Measurements from ENCODE around the gene MEX3B. TPM values are rescaled to one million over a fixed set of nuclear protein-coding genes. Genes with fewer than 3 reads are reported as not detected.

MEX3B gene
- total and polyA plus RNA-seq, 12 donors, result 0.22 to 1.6 (median 0.88) TPM

DNA sequence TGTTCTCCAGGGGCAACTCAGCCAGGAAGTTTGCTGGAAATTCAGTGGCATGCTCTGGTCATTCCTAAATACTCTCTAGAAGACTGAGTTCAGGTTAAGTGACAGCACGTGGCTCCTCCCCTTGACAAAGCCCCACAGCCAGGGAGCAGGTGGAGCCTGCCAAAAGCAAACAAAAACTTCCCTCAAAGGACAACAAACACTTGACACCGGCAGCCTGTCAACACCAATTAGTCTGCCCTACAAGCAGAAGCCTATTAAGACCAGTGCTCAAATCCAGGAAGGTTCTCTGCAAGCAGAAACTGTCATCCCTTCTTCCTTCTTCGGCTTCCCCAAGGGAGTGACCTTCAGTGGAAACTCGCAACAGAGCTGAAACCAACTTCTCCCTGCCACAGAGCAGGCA, 5.0 kb downstream of the MEX3B start:
- no peak overlapping the region for H3K4me3 ChIP-seq
- 52 to 61% (median 60%) methylated on average over 4 of the region's 4 CpGs for WGBS, 4 donors
- intact Hi-C loops (cut with DNase I), result no loop called here
- no peak overlapping the region for H3K27ac ChIP-seq
- H3K36me3 ChIP-seq (replicated peaks in 1 of 2), result no peaks in the 10 kb centered on the region
- peaks cover 3 to 14% of the 10 kb centered on the region in 2 donors for H3K4me1 ChIP-seq (replicated peaks in 1 of 2)
- no peak for DNase-seq
- H3K9me3 ChIP-seq (replicated peaks in 1 of 3), result no peaks in the 10 kb centered on the region
- H3K27me3 ChIP-seq, result no peaks in the 10 kb centered on the region
- no peak for TF ChIP-seq POLR2A (IDR thresholded peaks at IDR 0.05)

DNA sequence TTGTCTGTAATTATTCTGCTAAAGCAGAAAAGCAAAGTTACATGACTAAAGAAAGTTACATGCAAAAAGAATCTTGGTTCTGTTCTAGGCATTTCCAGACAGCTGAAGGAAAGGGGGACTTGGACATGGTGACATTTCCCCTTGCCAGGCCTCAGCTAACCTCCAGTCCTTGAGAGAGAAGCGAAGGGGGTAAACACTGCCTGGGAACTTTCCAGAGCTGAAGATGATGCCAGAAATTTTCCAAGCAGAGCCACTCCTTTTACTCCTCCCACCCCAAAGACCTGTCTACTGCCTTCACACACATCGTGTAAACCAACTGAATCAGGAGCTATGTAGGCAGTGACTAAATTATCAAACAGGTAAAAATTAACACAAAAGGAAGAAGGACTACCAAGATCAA, 5.4 kb downstream of the MEX3B start:
- intact Hi-C loops (cut with DNase I), result no loop called here
- no peak for DNase-seq

DNA sequence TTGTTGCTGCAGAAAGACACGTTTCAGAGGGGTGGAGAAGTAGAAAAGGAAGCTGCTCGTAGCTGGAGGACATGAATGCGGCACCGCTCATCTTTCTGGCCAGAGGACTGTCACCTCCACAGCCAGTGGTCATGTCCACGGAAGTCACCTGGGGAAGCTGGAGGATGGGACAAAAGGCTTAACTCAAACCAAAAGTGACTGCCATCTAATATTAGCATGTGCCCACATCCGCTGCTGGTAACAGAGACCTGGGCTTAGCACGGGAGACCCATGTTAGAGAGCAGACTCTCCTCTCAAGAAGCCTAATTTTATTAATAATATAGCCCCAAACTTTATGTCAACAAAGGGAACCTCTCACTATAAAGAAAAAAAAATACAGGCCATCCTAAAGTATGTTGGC, 5.9 kb downstream of the MEX3B start:
- H3K36me3 ChIP-seq (replicated peaks in 1 of 2), result no peaks in the 10 kb centered on the region
- no peak overlapping the region for H3K27ac ChIP-seq
- no peak for DNase-seq
- H3K4me1 ChIP-seq (replicated peaks in 1 of 2), result peaks cover 3 to 14% of the 10 kb centered on the region in 2 donors
- no peaks in the 10 kb centered on the region for H3K9me3 ChIP-seq (replicated peaks in 1 of 3)
- no peak overlapping the region for H3K4me3 ChIP-seq
- 86 to 90% (median 88%) methylated on average over 7 of the region's 7 CpGs for WGBS, 4 donors
- intact Hi-C loops (cut with DNase I), result no loop called here
- H3K27me3 ChIP-seq, result no peaks in the 10 kb centered on the region
- no peak for TF ChIP-seq POLR2A (IDR thresholded peaks at IDR 0.05)
- TF ChIP-seq, protein P1, sequence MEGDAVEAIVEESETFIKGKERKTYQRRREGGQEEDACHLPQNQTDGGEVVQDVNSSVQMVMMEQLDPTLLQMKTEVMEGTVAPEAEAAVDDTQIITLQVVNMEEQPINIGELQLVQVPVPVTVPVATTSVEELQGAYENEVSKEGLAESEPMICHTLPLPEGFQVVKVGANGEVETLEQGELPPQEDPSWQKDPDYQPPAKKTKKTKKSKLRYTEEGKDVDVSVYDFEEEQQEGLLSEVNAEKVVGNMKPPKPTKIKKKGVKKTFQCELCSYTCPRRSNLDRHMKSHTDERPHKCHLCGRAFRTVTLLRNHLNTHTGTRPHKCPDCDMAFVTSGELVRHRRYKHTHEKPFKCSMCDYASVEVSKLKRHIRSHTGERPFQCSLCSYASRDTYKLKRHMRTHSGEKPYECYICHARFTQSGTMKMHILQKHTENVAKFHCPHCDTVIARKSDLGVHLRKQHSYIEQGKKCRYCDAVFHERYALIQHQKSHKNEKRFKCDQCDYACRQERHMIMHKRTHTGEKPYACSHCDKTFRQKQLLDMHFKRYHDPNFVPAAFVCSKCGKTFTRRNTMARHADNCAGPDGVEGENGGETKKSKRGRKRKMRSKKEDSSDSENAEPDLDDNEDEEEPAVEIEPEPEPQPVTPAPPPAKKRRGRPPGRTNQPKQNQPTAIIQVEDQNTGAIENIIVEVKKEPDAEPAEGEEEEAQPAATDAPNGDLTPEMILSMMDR (IDR thresholded peaks at IDR 0.05), result no peak

More for the DNA sequence above, 5.4 kb downstream of the MEX3B start:
- 29 to 52% (median 48%) methylated on average over 2 of the region's 2 CpGs for WGBS, 4 donors
- Histone ChIP-seq H3K36me3 (replicated peaks in 1 of 2) (no peaks in the 10 kb centered on the region), H3K27ac (no peak overlapping the region), H3K4me1 (replicated peaks in 1 of 2) (peaks cover 3 to 14% of the 10 kb centered on the region in 2 donors), H3K9me3 (replicated peaks in 1 of 3) (no peaks in the 10 kb centered on the region), H3K27me3 (no peaks in the 10 kb centered on the region), H3K4me3 (no peak overlapping the region)
- no peak for TF ChIP-seq POLR2A (IDR thresholded peaks at IDR 0.05)
- TF ChIP-seq, protein P1 (IDR thresholded peaks at IDR 0.05), result no peak

DNA sequence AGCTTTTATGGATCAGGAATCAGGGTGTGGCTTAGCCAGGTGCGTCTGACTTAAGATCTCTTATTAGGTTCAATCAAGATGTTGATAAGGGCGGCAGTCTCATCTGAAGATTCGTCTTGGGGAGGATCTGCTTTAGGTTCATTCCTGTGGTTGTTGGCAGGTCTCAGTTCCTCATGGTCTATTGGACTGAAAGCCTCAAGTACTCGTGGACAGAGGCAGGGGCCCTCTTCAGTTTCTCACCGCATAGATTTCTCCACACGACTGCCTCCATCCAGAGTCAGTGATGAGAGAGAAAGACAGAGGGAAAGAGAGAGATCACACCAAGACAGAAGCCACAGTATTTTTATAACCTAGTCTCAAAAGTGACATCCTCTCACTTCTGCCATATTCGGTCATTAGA, 9.4 kb downstream of the MEX3B start:
- Histone ChIP-seq H3K36me3 (replicated peaks in 1 of 2) (no peaks in the 10 kb centered on the region), H3K9me3 (replicated peaks in 1 of 3) (no peaks in the 10 kb centered on the region), H3K27ac (no peak overlapping the region), H3K27me3 (no peaks in the 10 kb centered on the region), H3K4me1 (replicated peaks in 1 of 2) (no peaks in the 10 kb centered on the region), H3K4me3 (no peak overlapping the region)
- TF ChIP-seq, protein P1 (IDR thresholded peaks at IDR 0.05), result no peak
- no peak for TF ChIP-seq POLR2A (IDR thresholded peaks at IDR 0.05)
- intact Hi-C loops (cut with DNase I), result no loop called here
- 68 to 80% (median 77%) methylated on average over 7 of the region's 7 CpGs for WGBS, 4 donors
- no peak for DNase-seq

DNA sequence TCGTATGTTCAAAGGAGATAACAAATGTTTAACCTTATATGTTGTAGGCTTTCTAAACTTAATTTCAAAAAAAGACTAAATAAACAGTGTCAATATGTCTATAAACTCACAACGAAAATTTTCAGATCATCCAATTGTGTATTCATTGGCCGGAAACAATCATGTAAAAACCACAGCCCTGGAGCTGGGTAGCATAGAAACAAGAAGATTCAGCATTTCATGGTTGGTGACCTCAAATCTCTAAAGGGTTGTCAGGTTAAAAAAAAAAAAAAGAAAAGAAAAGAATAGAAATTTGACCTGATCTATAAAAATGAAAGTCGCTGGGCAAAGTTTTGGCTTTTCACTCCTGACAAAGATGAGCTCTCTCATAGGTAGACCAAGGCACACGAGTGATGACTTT, 13.9 kb downstream of the MEX3B start:
- no peaks in the 10 kb centered on the region for H3K36me3 ChIP-seq (replicated peaks in 1 of 2)
- no peak overlapping the region for H3K27ac ChIP-seq
- no peaks in the 10 kb centered on the region for H3K4me1 ChIP-seq (replicated peaks in 1 of 2)
- intact Hi-C loops (cut with DNase I), result no loop called here
- H3K9me3 ChIP-seq (replicated peaks in 1 of 3), result no peaks in the 10 kb centered on the region
- H3K4me3 ChIP-seq, result no peak overlapping the region
- 67 to 77% (median 68%) methylated on average over 5 of the region's 5 CpGs for WGBS, 4 donors
- TF ChIP-seq, protein P1 (IDR thresholded peaks at IDR 0.05), result no peak
- no peak for TF ChIP-seq POLR2A (IDR thresholded peaks at IDR 0.05)
- no peaks in the 10 kb centered on the region for H3K27me3 ChIP-seq
- DNase-seq, result no peak
